Stimulated activated CD4-positive, alpha-beta T cell treated with anti-CD3 and anti-CD28 coated beads, Interleukin-1b, Interleukin-23, amount 100 ng/mL, for 1 hour (primary cell): ENCODE measurements around the gene HUS1.
"Not testable (repeated sequence)": the region's sequence is repeated elsewhere in the genome, so short reads cannot be mapped to it uniquely, and the experiment has no call there.

Experiments
- DNase-seq, 2 donors: peaks; one replicate each; pipeline ENCODE4 v3.0.0-alpha.2; 2020; ENCODE audit warnings: low read depth in 2 of 2

The HUS1 gene

GRCh38 chr7:47923081-47923875 is 56.1 kb downstream of the HUS1 start:
- DNase-seq, result not testable (repeated sequence)

DNA sequence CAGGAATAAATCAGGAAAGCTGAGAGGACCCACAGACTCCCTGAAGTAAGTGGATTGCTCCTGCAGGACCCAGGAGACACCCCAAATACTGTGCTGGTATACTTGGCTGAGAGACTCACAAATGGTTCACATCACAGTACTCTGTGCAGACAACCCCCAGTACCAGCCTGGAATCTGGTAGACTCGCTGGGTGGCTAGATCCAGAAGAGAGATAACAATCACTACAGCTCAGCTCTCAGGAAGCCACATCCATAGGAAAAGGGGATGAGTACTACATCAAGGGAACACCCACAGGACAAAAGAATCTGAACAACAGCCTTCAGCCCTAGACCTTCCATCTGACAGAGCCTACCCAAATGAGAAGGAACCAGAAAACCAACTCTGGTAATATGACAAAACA is 62.9 kb downstream of the HUS1 start:
- DNase-seq, result not testable (repeated sequence)

DNA sequence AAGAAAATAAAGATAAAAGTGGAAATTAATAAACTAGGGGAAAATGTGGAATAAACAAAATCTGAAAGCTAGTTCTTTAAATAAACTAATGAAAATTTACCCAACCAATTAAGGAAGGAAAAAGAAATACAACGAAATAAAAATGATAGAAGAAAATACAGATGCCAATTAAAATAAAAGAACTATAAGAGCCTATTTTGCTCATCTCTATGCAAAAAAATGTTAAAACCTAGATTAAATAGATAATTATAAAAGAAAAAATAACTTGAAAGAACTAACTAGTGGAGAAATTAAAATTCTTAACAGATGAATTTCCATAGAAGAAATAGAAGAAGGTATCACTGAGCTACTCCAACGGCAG is 63.8 kb downstream of the HUS1 start:
- DNase-seq, result no peak

- DNase-seq, result no peak
Observed at GRCh38 chr7:47914717-47915615, 64.4 kb downstream of the HUS1 start.
